SK-N-SH treated with all-trans-retinoic acid at 6 μM for 48 hours (cell line): ENCODE results near the gene ZNF225.
"Not testable (repeated sequence)": the region's sequence is repeated elsewhere in the genome, so short reads cannot be mapped to it uniquely, and the experiment has no call there.

Source experiments
- ARNTL ChIP-seq: fragments of 450-650 bp; formaldehyde crosslinking; IDR thresholded peaks from 2 replicates; pipeline ENCODE4 v1.5.0; 2020; ENCODE audit warnings: low read depth, mild to moderate bottlenecking, moderate library complexity, borderline replicate concordance
- OSR1 ChIP-seq: fragments of 250-450 bp; sonication (Bioruptor Pico); IDR thresholded peaks from 2 replicates; pipeline ENCODE4 v1.8.0; 2022; ENCODE audit warnings: moderate library complexity, mild to moderate bottlenecking, inconsistent platforms
- PPARA ChIP-seq: fragments of 250-450 bp; sonication (Bioruptor Pico); IDR thresholded peaks from 2 replicates; pipeline ENCODE4 v1.5.0; 2020; ENCODE audit warnings: mild to moderate bottlenecking, borderline replicate concordance
- RARB ChIP-seq: fragments of 250-450 bp; sonication (Bioruptor Pico); IDR thresholded peaks from 2 replicates; pipeline ENCODE4 v1.8.0; 2021; ENCODE audit warnings: mild to moderate bottlenecking, moderate library complexity
- TOX ChIP-seq: fragments of 250-450 bp; sonication (Bioruptor Pico); IDR thresholded peaks from 2 replicates; pipeline ENCODE4 v1.8.0; 2021; ENCODE audit warnings: mild to moderate bottlenecking, moderate library complexity, borderline replicate concordance
- ZFP3 ChIP-seq: fragments of 250-450 bp; sonication (Bioruptor Pico); IDR thresholded peaks from 2 replicates; pipeline ENCODE4 v1.5.0; 2020; ENCODE audit warnings: mild to moderate bottlenecking, moderate library complexity
- ZNF565 ChIP-seq: fragments of 450-650 bp; formaldehyde crosslinking; conservative IDR thresholded peaks from 2 replicates; pipeline ENCODE4 v1.5.0; 2020; ENCODE audit warnings: low read depth, mild to moderate bottlenecking, moderate library complexity
- ZNF70 ChIP-seq: fragments of 450-650 bp; formaldehyde crosslinking; IDR thresholded peaks from 2 replicates; pipeline ENCODE4 v1.5.0; 2020; ENCODE audit warnings: mild to moderate bottlenecking, moderate library complexity

GRCh38 chr19:44121162-44121561 is 8.0 kb downstream of the ZNF225 start:
- not testable (repeated sequence) for TF ChIP-seq TOX; RARB (CRISPR knock-in tag); ZNF565 (CRISPR knock-in tag); ZFP3; ARNTL (CRISPR knock-in tag); PPARA (CRISPR knock-in tag); OSR1 (CRISPR knock-in tag); ZNF70 (CRISPR knock-in tag)
